Measurements from ENCODE around the gene SNX8. TPM values are rescaled to one million over a fixed set of nuclear protein-coding genes. Genes with fewer than 3 reads are reported as not detected.

Gene SNX8
- total and polyA plus RNA-seq, 2 of the 13 experiments (the other 11 are each of a cell fraction or from before 2014, with no cell fraction given): 20.6 to 45.2 TPM

GRCh38 chr7:2209146-2209960, 104.9 kb downstream of the SNX8 start:
- peak; percentile 30 for DNase-seq (ENCODE audit: low spot score)
- TF ChIP-seq SMC3 (IDR thresholded peaks at IDR 0.05; ENCODE audit: low read length) (0 out of 2 replicates have a peak, but pooled peaks have one; percentile 21), PHF20 (CRISPR knock-in tag; IDR thresholded peaks at IDR 0.05) (no peak), ZFP91 (CRISPR knock-in tag; IDR thresholded peaks at IDR 0.05; ENCODE audit: borderline replicate concordance) (no peak; the same call in 1 of the 2 replicates), XBP1 (CRISPR knock-in tag; IDR thresholded peaks at IDR 0.05) (no peak), XRCC5 (optimal IDR thresholded peaks at IDR 0.05; ENCODE audit: low read length) (peak; percentile 27), ZBTB26 (CRISPR knock-in tag; IDR thresholded peaks at IDR 0.05; ENCODE audit: borderline replicate concordance) (no peak), SUZ12 (IDR thresholded peaks at IDR 0.05; ENCODE audit: low read depth, low read length) (no peak), EED (CRISPR knock-in tag; IDR thresholded peaks at IDR 0.05) (0 out of 2 replicates have a peak, but pooled peaks have one; percentile 28), FOXO4 (CRISPR knock-in tag; conservative IDR thresholded peaks at IDR 0.05) (no peak), ZNF256 (CRISPR knock-in tag; conservative IDR thresholded peaks at IDR 0.05) (no peak), TP53 (CRISPR knock-in tag; conservative IDR thresholded peaks at IDR 0.05) (no peak), PRMT3 (CRISPR knock-in tag; IDR thresholded peaks at IDR 0.05; ENCODE audit: borderline replicate concordance, low read depth) (no peak), ZBTB2 (CRISPR knock-in tag; IDR thresholded peaks at IDR 0.05; ENCODE audit: low read depth) (no peak), EP300 (IDR thresholded peaks at IDR 0.05; ENCODE audit: low read depth in 2 of 2, low read length in 2 of 2) (no peak), EP300 (CRISPR knock-in tag; IDR thresholded peaks at IDR 0.05; ENCODE audit: borderline replicate concordance) (no peak), ZSCAN25 (CRISPR knock-in tag; IDR thresholded peaks at IDR 0.05) (no peak), TFAP4 (IDR thresholded peaks at IDR 0.05; ENCODE audit: borderline replicate concordance, low read depth) (no peak)

More at GRCh38 chr7:2209146-2209960, 104.9 kb downstream of the SNX8 start:
- Histone ChIP-seq H3K9me3 (ENCODE audit: low read length) (no peaks in the 10 kb centered on the region), H3K36me3 (replicated peaks in 1 of 2; ENCODE audit: control insufficient read depth in 1 of 2, insufficient read depth in 2 of 2, low read length in 2 of 2) (peaks cover 26 to 85% of the 10 kb centered on the region in 2 experiments; a peak in 4 of 5 replicates), H3K79me2 (ENCODE audit: insufficient read depth, low read length) (no peaks in the 10 kb centered on the region), H3K4me3 (replicated peaks in 1 of 3; ENCODE audit: insufficient read depth in 1 of 3, low read depth in 2 of 3, low read length in 3 of 3) (no peak overlapping the region), H3K9ac (ENCODE audit: insufficient read depth, low read depth, low read length) (no peak overlapping the region), H2AFZ (ENCODE audit: low read length) (no peak overlapping the region), H3K27ac (ENCODE audit: extremely low read length, insufficient read depth, low read length) (no peak overlapping the region), H4K20me1 (ENCODE audit: insufficient read depth, low read length) (no peaks in the 10 kb centered on the region), H3K27me3 (ENCODE audit: control insufficient read depth in 1 of 2, insufficient read depth in 2 of 2, low read length in 2 of 2) (no peaks in the 10 kb centered on the region), H3K4me2 (ENCODE audit: low read depth, low read length) (no peak overlapping the region), H3K4me1 (ENCODE audit: insufficient read depth, low read length) (no peaks in the 10 kb centered on the region)
- no TSS peak for BruUV-seq (replicated peaks)
- intact Hi-C loops (cut with micrococcal nuclease; ENCODE audit: unreplicated experiment): no loop called here
- ChIA-PET CTCF (ENCODE audit: low intra/inter-chr PET ratio, low total read pairs) (interaction anchor here (1.2 kb wide), 1 partner anchor 415 kb away, joined by 3 read pairs; no protein-coding TSS in a partner anchor), POLR2A (no interaction called here)
- in situ Hi-C loops (cut with HindIII; ENCODE audit: extremely low pct_ligation_motif_present, low pct_unique_long_range_greater_than_20kb): loop anchor here (5.0 to 25.0 kb wide), 2 partner anchors 107 to 622 kb away; no protein-coding TSS in a partner anchor
- ATAC-seq (peak; percentile 86), FAIRE-seq (no peak)
- WGBS (ENCODE audit: low lambda C conversion rate): 92% methylated on average over 9 of the region's 21 CpGs

Measured in HepG2 (cell line).